HG03066 (cell line): ENCODE data around the gene RASAL3.
"Not testable (repeated sequence)": the region's sequence is repeated elsewhere in the genome, so short reads cannot be mapped to it uniquely, and the experiment has no call there.

Experiments used
- ATAC-seq: cut with Tn5 transposase; IDR thresholded peaks from one replicate; pipeline ENCODE4 v1.9.1; 2021; ENCODE audit warnings: low read depth; ENCODE audit not compliant: unreplicated experiment

Gene RASAL3

DNA sequence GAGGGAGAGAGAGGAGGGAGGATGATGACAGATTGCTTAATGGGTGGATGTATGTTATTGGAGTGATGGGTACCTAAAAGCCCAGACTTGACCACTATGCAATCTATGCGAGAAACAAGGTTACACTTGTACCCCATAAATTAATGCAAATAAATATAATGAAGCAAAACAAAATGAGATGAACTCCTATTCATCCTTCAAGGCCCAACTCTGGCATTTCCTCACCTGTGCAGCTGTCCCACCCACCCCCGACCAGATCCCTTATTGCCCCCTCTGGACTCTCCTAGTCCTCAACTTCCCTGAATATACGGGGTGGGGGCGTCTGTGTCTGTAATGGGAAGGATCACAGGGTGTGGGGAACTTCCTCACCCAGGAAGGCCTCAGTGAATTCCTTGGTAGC is 10.8 kb upstream of the RASAL3 start:
- no peak for ATAC-seq

DNA sequence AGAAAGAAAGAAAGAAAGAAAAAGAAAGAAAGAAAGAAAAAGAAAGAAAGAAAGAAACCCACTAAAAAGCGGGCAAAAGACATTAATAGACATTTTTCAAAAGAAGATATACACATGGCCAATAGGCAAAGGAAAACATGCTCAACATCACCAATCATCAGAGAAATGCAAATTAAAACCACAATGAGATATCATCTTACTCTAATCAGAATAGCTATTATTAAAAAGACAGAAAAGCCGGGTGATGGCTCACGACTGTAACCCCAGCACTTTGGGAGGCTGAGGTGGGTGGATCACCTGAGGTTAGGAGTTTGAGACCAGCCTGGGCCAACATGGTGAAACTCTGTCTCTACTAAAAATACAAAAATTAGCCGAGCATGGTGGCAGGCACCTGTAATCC is 9.5 kb upstream of the RASAL3 start:
- not testable (repeated sequence) for ATAC-seq

DNA sequence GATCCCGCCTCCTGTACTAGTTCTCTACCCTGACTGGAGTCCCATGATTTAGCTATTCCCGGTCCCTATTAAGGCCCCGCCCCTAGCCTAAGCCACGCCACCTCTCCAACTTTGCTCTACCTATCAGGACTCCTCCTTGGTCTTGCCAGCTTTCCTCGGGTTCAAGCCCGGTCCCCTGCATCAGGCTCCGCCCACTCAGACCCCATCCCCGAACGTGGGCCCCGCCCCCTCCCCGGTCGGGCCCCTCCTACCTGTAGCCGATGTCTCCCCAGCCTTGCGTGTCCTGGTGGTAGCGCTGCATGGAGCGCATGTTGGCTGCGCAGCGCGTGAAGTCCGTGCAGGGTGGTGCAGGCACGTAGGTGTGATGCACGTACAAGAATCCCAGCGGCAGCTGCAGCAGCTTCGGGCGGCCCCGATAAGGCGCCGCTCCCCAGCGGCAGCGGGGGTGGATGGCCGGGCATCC is 7.3 kb upstream of the RASAL3 start:
- ATAC-seq: no peak

DNA sequence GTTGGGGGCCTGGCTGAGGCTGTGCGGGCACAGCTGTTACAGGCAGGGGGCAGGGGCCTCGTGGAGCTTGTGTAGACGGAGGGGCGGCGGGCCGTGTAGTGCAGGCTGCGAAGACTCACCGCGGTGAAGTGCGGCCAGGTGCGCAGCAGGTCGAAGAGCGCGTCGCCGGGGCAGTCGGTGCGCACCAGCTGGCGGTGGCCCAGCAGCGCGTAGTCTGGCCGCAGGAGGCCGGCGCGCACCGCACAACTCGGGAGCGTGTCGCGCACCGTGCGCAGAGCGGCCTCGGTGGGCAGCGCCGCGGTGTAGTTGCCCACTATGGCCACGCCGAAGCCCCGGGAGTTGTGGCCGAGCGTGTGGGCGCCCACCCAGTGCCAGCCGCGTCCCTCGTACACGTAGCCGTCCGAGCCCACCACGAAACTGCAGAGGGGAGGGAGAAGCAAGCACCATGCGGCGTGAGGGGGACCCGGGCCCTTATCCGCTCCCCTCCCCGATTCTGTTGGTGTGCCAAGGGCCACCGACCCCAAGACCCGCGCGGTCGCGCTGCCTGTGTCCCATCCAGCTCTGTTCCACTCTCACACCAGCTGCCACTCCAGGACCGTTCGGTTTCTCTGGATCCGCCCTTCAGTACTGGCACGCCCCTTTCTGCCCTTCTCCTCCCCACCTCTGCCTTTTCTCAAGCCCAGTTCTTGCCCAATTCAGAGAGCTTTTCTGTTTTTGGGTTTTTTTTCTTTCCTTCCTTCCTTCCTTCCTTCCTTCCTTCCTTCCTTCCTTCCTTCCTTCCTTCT is 5.4 kb upstream of the RASAL3 start:
- no peak for ATAC-seq

DNA sequence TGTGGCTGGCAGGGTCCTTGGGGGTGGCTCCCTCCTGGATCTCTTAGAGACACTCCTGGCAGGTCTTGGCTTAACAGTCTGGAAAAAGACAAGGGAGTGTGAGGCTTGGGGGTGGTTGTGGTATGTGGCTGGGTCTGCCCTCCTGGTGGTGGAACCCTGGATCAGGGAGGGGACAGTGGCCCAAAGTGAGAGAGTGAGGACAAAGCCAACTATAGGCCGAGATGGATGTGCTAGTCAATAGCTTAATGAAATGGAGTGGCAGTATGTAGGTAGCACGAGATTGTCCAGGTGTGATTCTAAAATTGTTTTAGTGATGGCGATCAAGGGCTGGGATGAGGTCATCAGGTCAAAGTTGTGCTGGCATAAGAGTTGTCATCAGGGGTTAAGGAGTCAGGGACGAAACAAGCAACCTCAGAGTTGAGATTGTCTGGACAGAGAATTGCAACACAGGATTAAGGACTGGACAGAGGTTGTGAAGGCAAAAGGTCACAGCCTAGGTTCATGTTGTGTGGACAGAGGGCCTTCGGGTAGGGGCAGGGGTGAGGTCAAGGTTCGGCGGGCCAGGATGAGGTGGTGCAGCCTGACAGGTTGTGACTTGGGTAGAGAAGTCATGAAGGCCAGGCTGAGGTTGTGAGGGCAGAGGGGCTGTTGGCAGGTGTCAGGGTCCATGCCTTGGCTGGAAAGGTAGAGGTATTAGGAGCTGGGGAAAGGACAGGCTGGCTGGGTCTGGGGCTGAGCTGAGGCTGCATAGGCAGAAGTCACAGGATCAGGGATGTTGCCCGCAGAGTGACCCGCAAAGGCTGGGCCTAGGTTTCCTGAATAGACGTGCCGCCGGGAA is 4.5 kb upstream of the RASAL3 start:
- no peak for ATAC-seq

DNA sequence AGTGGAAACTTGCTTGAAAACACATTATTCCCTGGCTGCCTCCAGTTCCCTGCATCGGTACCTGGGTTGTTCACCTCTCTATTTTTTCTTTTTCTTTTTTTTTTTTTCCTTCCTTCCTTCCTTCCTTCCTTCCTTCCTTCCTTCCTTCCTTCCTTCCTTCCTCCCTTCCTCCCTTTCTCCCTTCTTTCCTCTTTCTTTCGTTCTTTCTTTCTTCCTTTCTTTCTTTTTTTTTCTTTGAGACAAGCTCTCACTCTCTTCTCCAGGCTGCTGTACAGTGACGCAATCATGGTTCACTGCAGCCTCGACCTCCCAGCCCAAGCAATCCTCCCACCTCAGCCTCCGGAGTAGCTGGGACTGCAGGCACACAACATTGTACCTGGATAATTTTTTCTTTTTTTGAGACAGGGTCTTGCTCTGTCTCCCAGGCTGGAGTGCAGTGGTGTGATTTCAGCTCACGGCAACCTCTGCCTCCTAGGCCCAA is 3.4 kb upstream of the RASAL3 start:
- no peak for ATAC-seq

DNA sequence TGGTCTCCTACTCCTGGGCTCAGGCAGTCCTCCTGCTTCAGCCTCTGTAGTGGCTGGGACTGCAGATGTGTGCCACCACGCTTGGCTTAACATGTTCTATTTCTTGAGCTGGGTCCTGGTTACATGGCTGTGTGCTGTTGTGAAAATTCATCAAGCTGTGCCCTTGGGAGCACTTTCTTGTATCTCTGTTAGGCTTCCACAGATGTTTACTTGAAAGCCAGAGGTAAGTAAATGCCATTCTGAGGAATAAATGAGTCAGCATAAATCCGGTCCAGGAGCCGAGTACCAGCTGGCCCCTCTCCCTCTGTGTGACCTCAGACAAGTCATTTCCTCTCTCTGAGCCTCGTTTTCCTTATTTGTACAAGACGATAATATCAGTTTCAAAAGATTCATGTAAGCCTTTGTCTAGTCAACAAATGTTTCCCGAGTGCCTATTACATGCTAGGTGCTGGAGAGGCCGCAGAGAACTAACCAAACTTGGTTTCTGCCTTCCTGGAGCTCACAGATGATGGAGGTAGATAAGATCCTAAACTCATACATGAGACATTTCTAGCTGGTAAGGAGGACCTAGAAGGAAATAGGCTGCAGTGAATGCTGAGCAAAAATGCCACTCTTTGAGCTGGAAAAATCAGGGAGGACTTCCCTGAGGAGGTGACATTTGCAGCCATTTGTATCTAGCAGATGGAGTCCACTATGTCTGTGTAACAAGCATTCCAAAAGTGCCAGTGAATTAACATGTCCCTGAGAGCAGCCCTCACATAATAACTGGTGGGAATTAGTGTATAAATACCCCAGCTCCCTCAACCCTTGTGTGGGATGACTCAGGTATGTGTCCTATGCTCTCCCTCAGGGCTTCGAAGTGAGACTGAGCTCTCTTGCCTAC is 2.7 kb upstream of the RASAL3 start:
- ATAC-seq: peak; percentile 36

DNA sequence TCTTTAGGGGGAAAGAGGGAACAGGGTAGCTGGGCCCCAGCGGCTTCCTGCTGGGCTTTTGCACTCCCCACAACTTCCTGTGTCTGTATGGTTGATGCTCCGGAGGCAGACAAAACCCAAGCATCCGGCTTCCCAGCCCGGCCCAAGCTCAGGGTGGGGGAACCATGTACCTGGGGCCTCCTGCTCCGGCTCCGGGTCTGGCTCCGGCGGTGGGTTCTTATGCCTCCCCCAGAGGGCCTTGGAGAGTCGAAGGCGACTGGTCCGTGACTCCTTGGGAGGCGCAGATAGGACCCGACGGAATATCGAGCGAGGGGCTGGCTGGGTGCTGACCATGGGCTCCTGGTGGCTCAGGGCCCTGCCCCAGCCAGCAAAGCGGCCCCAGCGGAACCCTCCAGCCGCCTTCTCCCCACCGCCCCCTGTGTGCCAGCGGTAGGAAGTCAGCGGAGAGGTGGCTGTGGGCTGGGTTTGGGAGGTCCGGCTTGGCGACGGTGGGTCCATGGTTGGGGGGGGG is 428 bp downstream of the RASAL3 start:
- peak; percentile 43 for ATAC-seq

DNA sequence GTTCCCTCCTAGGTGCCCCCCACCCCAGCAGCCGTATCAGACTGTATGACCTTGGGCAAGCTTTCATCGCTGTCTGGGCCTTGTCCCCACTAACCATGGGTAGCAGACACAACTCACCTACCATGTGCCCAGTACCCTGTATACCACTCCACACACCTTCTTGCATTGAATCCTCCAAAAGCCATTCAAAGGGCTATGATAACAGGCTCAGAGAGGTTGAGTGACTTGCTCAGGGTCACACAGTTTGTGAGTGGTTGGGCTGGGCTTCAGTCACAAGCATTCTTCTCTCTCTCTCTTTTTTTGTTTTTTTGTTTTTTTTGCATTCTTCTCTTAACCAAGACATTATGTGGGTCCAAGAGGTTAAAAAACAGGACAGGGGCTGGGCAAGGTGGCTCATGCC is 2.6 kb downstream of the RASAL3 start:
- no peak for ATAC-seq

DNA sequence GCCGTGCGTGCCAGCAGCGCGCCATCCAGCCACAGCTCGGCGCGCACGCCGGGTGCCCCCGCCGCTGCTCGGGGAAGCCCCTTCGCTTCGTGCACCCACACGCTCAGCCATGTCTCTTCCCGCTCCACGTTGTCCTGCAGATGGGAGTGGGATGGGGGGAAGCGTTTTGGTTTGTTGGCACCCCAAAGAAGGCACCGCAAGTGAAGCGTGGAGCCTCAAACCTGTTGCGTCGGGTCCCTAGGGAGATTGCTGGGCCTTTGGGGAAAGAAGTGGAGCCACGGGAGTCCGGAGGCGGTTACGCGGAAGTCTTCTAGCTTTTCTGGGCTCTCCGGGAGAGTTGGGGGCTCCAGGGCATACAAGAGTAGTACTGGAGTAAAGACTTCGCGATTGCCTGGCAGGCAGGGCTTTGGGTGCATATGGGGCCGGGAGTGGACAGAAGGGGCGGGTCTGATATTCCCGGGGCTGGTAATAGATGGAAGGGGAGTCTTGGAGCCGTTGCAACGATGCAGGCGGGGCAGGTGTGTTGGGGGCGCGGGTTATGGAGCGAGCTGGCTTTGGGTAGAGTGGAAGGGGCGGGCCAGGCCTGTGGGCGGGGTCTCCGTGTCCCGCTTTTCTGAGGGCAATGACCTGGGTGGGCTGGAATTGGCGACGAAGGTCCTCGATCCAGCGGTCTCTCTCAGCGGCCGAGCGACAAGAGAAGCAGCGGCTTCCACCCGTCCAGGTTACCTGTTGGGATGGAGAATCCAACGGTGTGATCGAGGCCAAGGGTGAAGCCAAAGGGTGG is 6.5 kb downstream of the RASAL3 start:
- ATAC-seq: no peak

DNA sequence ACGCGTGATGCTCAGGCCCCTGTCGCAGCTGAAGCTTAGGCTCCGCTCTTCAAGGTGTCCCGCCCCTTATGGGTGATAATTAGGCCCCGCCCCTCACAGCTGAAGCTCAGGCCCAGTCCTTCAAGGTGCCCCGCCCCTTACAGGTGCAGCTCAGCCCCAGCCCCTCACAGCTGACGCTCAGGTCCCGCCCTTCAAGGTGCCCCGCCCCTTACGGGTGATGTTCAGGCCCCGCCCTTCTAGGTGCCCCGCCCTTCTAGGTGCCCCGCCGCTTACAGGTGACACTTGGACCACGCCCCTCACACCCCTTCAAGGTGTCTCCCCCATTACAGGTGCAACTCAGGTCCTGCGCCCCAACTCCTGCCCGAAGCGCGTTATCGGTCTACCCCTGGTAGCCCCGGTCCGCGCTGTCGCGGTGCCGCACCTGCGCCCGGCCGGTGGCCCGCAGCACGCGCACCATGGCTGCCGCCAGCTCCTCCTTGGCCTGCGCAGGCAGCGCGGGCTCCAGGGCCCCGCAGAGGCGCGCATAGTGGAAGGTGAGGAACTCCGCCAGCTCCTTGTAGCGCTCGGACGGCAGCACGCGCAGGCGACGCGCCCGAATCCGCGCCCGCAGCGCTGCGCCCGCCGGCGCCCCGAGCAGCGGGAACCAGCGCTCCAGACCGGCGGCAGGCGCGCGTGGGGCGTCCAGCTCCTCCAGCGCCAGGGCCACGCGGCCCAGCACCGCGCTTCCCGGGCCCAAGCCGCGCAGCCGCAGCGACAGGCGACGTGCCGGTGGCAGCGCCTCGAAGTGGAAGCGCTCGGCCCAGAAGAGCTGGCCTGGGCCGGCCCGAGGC is 7.3 kb downstream of the RASAL3 start:
- ATAC-seq: no peak

DNA sequence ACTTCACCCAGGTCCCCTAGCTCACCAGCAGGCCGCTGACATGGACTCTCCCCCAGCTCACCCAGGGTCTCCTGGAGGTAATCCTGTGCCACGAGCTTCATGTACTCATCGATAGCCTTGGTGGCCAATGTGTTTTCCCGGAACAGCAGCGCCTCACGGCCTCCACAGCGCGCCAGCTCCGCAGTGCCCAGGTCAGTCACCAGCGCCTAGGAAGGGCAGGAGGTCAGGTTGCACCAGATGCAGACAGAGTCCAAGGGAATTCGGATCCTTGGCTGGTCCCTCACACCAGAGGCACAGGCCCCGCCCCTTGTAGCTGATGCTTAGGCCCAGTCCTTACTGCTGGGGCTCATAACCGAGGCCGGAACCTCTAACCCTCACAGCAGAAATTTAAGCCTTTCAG is 7.9 kb downstream of the RASAL3 start:
- ATAC-seq: no peak

DNA sequence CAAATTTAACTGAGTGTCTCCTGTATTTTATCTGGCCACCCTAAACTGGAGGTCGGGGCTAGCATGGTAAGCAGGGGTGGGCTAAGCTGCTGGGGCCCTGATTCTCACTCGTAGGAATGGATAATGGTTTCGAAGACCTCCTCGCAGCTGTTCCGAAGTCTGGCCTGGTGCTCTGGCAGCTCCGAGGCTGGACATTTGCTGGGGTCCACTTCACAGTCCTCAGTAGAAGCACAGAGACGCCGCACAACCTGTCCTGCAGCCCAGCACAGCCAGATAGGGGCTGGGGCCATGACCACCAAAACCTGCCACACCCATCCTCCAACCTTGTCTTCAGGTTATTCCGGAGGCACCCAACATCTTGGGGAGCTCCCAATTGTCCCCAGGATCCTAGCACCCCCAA is 8.3 kb downstream of the RASAL3 start:
- ATAC-seq: no peak

DNA sequence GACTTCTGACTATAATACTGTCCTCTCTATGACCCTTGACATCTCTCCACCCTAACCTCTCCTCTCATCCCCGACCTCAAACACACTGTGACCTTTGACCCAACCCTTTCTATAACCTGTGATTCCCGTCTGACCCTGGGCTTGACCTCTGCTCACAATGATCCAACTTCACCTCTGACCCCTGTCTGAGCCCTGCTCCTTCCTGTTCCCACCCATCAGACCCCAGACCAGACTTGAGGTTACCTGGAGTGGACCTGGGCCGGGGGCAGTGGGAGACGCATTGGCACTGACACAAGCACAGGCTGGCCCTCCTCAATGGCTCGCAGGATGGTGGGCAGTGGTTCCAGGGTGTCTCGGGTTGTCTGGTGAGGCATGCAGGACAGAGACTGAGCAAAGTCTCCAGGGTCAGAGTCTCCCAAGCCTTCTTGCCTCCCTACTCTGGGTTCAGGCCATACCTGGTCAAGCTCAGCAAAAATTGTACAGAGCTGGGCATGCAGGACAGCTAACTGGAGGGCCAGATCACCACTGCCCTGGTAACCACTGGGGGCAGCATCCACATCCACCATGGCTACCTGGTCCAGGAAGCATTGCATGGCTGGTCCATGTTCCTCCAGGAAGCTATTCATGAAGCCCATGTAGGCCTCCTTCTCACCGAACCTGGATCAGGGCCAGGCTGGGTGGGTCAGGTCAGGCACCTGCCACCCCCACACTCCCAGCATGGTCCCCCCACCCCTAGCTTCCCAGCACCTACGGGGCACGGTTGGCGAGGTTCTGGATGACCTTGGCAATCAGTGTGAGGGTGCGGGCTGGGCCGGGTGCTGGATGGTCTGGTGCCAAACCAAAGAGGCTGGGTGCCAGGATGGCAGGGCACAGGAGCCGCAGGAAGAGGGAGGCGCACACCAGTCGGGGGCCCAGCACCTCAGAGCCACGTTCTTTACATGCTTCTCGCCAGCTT is 10.2 kb downstream of the RASAL3 start:
- ATAC-seq: no peak

DNA sequence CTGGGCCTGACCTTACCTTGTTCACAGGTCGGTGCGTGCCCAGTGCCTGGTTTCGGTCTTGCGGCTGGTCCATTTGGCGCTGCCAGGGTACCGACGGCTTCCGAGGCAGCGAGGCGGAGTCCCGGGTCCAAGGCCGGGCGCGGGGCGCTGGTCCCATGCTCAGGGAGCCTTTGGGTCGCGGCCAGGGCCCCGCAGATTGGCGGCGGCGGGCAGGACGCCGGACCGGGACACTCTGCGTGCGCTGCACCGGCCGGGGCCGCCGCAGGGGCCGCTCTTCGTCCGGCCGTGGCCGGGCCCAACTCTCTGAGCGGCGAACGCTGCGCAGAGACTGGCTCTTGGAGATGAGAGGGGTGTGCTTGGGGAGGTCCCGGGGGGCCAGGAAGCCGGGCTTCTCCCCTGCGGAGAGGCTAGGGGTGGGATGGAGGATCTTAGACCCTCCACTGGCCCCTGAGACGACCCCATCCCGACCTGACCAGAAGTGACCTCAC is 11.2 kb downstream of the RASAL3 start:
- ATAC-seq: no peak

DNA sequence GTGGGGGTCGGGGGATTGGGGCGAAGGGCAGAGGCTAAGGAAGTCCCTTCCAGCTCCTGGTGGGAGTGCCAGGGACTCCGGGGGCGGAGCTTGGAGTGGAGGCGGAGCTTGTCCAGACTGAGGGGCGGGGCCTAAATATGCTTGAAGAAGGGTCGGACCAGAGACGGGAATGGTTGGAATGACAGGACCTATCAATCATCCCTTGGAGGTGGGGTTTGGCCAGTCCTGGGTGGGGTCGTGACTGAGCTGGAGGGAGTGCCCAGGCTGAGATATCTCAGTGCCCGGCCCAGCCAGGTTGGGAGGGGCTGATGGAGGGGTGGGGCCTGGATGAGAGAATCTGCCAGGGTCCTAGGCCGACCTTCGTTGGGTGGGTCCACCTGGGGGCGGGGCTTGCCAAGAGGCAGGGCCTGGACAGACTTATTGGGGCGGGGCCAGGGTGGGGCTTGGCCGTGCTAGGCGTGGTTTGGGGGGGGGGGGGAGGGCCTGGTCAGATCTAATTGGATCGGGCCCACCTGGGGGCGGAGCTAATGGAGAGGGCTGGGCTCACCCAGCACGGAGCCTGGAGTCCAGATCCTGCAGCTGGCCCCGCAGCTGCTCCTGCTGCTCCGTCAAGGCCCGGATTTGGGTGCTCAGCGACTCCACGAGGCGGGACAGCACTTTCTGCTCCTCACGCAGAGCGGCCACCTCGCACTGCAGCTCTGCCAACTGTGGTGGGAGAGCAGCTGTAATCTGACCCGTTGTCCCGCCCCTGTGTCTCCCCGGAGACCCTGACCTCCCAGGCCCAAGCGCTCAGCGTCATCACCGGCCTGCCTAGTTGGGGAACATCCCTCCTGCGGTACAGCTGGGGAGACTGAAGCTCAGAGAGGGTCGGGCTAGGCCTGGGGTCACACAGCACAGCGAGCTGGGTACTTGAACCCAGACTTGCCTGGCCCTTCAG is 12.0 kb downstream of the RASAL3 start:
- ATAC-seq: no peak

DNA sequence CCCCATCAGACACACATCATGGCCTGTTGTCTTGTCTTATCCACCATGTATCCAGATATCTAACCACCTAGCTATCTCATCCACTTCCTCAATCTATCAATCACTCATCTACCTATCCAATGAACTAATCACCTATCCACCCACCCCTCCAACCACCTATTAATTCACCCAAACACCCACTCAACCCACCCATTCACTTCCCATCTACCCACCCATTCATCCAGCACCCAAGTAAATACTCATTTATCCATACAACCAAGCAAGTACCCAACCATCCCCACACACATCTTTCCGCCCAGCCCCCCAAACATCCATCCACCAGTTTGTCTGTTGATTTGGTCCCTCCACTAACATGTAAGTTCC is 13.8 kb downstream of the RASAL3 start:
- no peak for ATAC-seq
